Measurements from ENCODE around the gene NDUFA11. TPM values are rescaled to one million over a fixed set of nuclear protein-coding genes. Genes with fewer than 3 reads are reported as not detected.

The NDUFA11 gene
- total RNA-seq, 1 experiment from 2014 or later = 143 TPM

- Mint-ChIP-seq H3K4me3 (ENCODE audit: low read depth, unreplicated experiment) (no peak overlapping the region), H3K4me1 (ENCODE audit: low read depth, unreplicated experiment) (no peaks in the 10 kb centered on the region), H3K27ac (ENCODE audit: unreplicated experiment) (no peak overlapping the region), H3K27me3 (ENCODE audit: unreplicated experiment) (peaks cover 26% of the 10 kb centered on the region), H3K36me3 (ENCODE audit: insufficient read depth, unreplicated experiment) (no peaks in the 10 kb centered on the region), H3K9me3 (ENCODE audit: low read depth, unreplicated experiment) (no peaks in the 10 kb centered on the region)
- intact Hi-C loops (cut with micrococcal nuclease; ENCODE audit: unreplicated experiment) = no loop called here
- TF ChIP-seq CTCF (IDR thresholded peaks at IDR 0.05; ENCODE audit: unreplicated experiment) = no peak
- DNase-seq = no peak
- CTCF ChIA-PET = no interaction called here
- BruUV-seq (replicated peaks) = no TSS peak
Observed at GRCh38 chr19:5881543-5882299, 21.9 kb downstream of the NDUFA11 start.

GRCh38 chr19:5880604-5881078, 22.9 kb downstream of the NDUFA11 start:
- no peak for DNase-seq
- Mint-ChIP-seq H3K4me1 (ENCODE audit: low read depth, unreplicated experiment) (no peaks in the 10 kb centered on the region), H3K27ac (ENCODE audit: unreplicated experiment) (no peak overlapping the region), H3K36me3 (ENCODE audit: insufficient read depth, unreplicated experiment) (no peaks in the 10 kb centered on the region), H3K27me3 (ENCODE audit: unreplicated experiment) (peaks cover 23% of the 10 kb centered on the region), H3K4me3 (ENCODE audit: low read depth, unreplicated experiment) (no peak overlapping the region), H3K9me3 (ENCODE audit: low read depth, unreplicated experiment) (no peaks in the 10 kb centered on the region)
- intact Hi-C loops (cut with micrococcal nuclease; ENCODE audit: unreplicated experiment) = no loop called here
- no peak for TF ChIP-seq CTCF (IDR thresholded peaks at IDR 0.05; ENCODE audit: unreplicated experiment)
- CTCF ChIA-PET = no interaction called here
- no TSS peak for BruUV-seq (replicated peaks)

GRCh38 chr19:5880196-5880595, 23.4 kb downstream of the NDUFA11 start:
- no peak for TF ChIP-seq CTCF (IDR thresholded peaks at IDR 0.05; ENCODE audit: unreplicated experiment)
- peaks cover 18% of the 10 kb centered on the region for H3K27me3 Mint-ChIP-seq (ENCODE audit: unreplicated experiment)
- no peaks in the 10 kb centered on the region for H3K9me3 Mint-ChIP-seq (ENCODE audit: low read depth, unreplicated experiment)
- intact Hi-C loops (cut with micrococcal nuclease; ENCODE audit: unreplicated experiment) = no loop called here
- no peak for DNase-seq
- BruUV-seq (replicated peaks) = no TSS peak
- no peaks in the 10 kb centered on the region for H3K36me3 Mint-ChIP-seq (ENCODE audit: insufficient read depth, unreplicated experiment)
- H3K27ac Mint-ChIP-seq (ENCODE audit: unreplicated experiment) = no peak overlapping the region
- H3K4me1 Mint-ChIP-seq (ENCODE audit: low read depth, unreplicated experiment) = no peaks in the 10 kb centered on the region
- CTCF ChIA-PET = no interaction called here
- H3K4me3 Mint-ChIP-seq (ENCODE audit: low read depth, unreplicated experiment) = no peak overlapping the region

DNA sequence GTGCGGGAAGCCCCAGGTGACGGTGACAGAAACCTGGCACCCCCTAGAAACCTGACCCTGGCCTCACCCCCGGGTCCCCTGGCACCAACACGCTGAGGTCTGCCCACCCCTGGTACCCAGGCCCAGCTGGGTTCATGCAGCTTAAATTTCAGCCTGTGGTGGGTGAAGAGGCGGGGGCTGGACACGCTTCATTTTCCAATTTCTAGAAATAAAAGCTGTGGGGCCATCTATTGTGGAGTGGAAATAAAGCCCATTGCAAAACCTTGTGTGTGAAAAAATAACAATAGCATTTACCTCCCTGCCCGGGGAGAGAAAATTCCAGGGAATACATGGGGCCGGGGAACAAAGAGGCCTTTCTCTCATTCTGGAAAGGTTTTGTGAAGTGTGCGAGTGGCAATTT, 25.7 kb downstream of the NDUFA11 start:
- no peaks in the 10 kb centered on the region for H3K4me1 Mint-ChIP-seq (ENCODE audit: low read depth, unreplicated experiment)
- H3K27ac Mint-ChIP-seq (ENCODE audit: unreplicated experiment) = no peak overlapping the region
- no peak overlapping the region for H3K4me3 Mint-ChIP-seq (ENCODE audit: low read depth, unreplicated experiment)
- no peak for TF ChIP-seq CTCF (IDR thresholded peaks at IDR 0.05; ENCODE audit: unreplicated experiment)
- H3K9me3 Mint-ChIP-seq (ENCODE audit: low read depth, unreplicated experiment) = no peaks in the 10 kb centered on the region
- peaks cover 10% of the 10 kb centered on the region for H3K27me3 Mint-ChIP-seq (ENCODE audit: unreplicated experiment)
- CTCF ChIA-PET = no interaction called here
- no peak for DNase-seq
- intact Hi-C loops (cut with micrococcal nuclease; ENCODE audit: unreplicated experiment) = no loop called here
- H3K36me3 Mint-ChIP-seq (ENCODE audit: insufficient read depth, unreplicated experiment) = no peaks in the 10 kb centered on the region
- no TSS peak for BruUV-seq (replicated peaks)

Data from Calu3 (cell line).